Measurements from ENCODE around the gene LGALS3.

DNA sequence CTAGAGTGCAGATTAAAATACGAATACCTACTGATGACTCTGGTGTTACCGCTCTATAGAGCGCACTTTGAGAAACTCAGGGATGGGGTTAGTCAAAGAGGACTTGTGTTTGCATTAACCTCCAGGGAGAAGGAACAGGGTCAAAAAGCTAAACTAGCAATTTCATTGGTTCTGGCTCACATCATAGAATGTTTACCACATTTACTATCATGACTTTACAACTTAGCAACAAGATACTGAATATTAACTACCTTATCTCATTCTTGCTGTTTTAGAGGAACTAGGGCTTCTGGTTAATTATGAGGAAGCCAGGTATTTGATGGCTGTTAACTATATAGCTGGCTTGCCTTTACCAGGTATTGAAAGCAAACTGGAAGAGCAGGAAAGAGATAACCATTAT, 12.8 kb downstream of the LGALS3 start:
- no peak for TF ChIP-seq CTCF (IDR thresholded peaks at IDR 0.05; ENCODE audit: low read depth, low read length, missing input control)
- no peak for TF ChIP-seq ATF3 (IDR thresholded peaks at IDR 0.05)
- TF ChIP-seq YY1 (IDR thresholded peaks at IDR 0.05), result no peak
- TF ChIP-seq RAD21 (IDR thresholded peaks at IDR 0.05), result no peak
- no peak for TF ChIP-seq JUND (IDR thresholded peaks at IDR 0.05)
- no peak for TF ChIP-seq REST (IDR thresholded peaks at IDR 0.05)
- TF ChIP-seq FOXA1 (IDR thresholded peaks at IDR 0.05), result no peak
- TF ChIP-seq HNF4A (conservative IDR thresholded peaks at IDR 0.05), result no peak
- TF ChIP-seq RXRA (IDR thresholded peaks at IDR 0.05), result no peak
- TF ChIP-seq FOXA2 (IDR thresholded peaks at IDR 0.05), result no peak
- no peak for TF ChIP-seq NR2F2 (IDR thresholded peaks at IDR 0.05)
- TF ChIP-seq, protein P1, sequence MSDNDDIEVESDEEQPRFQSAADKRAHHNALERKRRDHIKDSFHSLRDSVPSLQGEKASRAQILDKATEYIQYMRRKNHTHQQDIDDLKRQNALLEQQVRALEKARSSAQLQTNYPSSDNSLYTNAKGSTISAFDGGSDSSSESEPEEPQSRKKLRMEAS (IDR thresholded peaks at IDR 0.05), result no peak
- no peak for TF ChIP-seq GABPA (IDR thresholded peaks at IDR 0.05 in 1 of 2, conservative IDR thresholded peaks at IDR 0.05 in 1 of 2)
- no peak for TF ChIP-seq EGR1 (IDR thresholded peaks at IDR 0.05; ENCODE audit: low read depth in 2 of 2)
